Fibroblast of the aortic adventitia (primary cell): Measurements from ENCODE around the gene RNASE1. TPM values are rescaled to one million over a fixed set of nuclear protein-coding genes. Genes with fewer than 3 reads are reported as not detected.

Source experiments
- DNase-seq: peaks from one replicate; pipeline ENCODE4 v3.0.0-alpha.2; 2010; ENCODE audit warnings: low read depth
- H3K4me3 ChIP-seq: 2 replicates; pipeline ENCODE4 v1.5.1; 2011; ENCODE audit warnings: low read depth, mild to moderate bottlenecking, control low read depth, low read length, moderate library complexity
- total RNA-seq: library from RNA; depleted of rRNA; stranded (reverse); fragments of >200 nt; gene quantifications from 2 replicates; pipeline ENCODE4 v1.2.3, GENCODE V29; 2012; ENCODE audit warnings: low replicate concordance
- TF ChIP-seq, protein P1 (sequence below): IDR thresholded peaks from 2 replicates; pipeline ENCODE4 v1.5.1; 2011; ENCODE audit warnings: mild to moderate bottlenecking, low read length, control low read depth, inconsistent platforms; ENCODE audit not compliant: insufficient read depth

RNASE1 gene
- total RNA-seq, 1 donor = not detected

- DNase-seq = no peak
- TF ChIP-seq, protein P1, sequence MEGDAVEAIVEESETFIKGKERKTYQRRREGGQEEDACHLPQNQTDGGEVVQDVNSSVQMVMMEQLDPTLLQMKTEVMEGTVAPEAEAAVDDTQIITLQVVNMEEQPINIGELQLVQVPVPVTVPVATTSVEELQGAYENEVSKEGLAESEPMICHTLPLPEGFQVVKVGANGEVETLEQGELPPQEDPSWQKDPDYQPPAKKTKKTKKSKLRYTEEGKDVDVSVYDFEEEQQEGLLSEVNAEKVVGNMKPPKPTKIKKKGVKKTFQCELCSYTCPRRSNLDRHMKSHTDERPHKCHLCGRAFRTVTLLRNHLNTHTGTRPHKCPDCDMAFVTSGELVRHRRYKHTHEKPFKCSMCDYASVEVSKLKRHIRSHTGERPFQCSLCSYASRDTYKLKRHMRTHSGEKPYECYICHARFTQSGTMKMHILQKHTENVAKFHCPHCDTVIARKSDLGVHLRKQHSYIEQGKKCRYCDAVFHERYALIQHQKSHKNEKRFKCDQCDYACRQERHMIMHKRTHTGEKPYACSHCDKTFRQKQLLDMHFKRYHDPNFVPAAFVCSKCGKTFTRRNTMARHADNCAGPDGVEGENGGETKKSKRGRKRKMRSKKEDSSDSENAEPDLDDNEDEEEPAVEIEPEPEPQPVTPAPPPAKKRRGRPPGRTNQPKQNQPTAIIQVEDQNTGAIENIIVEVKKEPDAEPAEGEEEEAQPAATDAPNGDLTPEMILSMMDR = no peak
- no peak overlapping the region for H3K4me3 ChIP-seq
These were observed 44.7 kb downstream of the RNASE1 start for GRCh38 chr14:20757965-20758364.

- DNase-seq = no peak
These were observed 47.6 kb downstream of the RNASE1 start for GRCh38 chr14:20755037-20755436.

DNA sequence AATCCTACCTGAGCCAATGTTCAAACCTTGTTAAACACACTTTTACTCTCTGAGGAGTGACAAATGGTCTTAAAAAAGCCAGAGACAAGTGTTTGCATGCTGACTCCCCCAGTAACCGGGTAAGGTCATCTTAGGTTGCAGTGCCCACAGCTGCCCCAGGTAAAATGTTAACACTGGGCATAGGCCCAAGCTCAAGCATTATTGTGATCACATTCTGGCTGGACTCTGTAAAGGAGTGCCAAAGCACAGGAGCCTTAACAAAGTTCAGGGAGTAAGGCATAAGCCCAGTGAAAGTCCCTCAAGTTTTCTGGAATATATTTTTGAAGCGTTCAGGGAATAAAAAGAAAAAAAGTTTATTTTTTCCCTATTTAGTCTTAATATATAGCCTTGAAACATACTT is 48.3 kb downstream of the RNASE1 start:
- H3K4me3 ChIP-seq = no peak overlapping the region
- no peak for DNase-seq
- TF ChIP-seq, protein P1 = no peak

More at GRCh38 chr14:20755037-20755436, 47.6 kb downstream of the RNASE1 start:
- no peak overlapping the region for H3K4me3 ChIP-seq
- TF ChIP-seq, protein P1 = no peak

GRCh38 chr14:20751963-20752562 is 50.6 kb downstream of the RNASE1 start:
- DNase-seq = no peak
- TF ChIP-seq, protein P1 = no peak
- H3K4me3 ChIP-seq = no peak overlapping the region

Other genes starting within 250 kb of the RNASE1 start
- gene RNASE9, start 241.8 kb downstream of the RNASE1 start, total RNA-seq = not detected in 2 replicates
- gene RNASE11, start 214.8 kb downstream of the RNASE1 start, total RNA-seq = not detected in 2 replicates
- gene RNASE12, start 211.5 kb downstream of the RNASE1 start, total RNA-seq = not detected in 2 replicates
- not detected in 2 replicates for gene OR6S1, start 161.2 kb downstream of the RNASE1 start, total RNA-seq
- 4.8 and 24.1 TPM in 2 replicates for gene RNASE4, start 118.3 kb downstream of the RNASE1 start, total RNA-seq
- 4.8 and 11.4 TPM in 2 replicates for gene ANG, start 114.1 kb downstream of the RNASE1 start, total RNA-seq
- gene EDDM3A, start 57.0 kb downstream of the RNASE1 start, total RNA-seq = not detected in 2 replicates
- not detected in 2 replicates for gene EDDM3B, start 34.4 kb downstream of the RNASE1 start, total RNA-seq
- not detected in 2 replicates for gene RNASE6, start 21.6 kb downstream of the RNASE1 start, total RNA-seq
- not detected in 2 replicates for gene RNASE3, start 88.5 kb upstream of the RNASE1 start, total RNA-seq
- not detected in 2 replicates for gene RNASE2, start 152.6 kb upstream of the RNASE1 start, total RNA-seq
- 17.3 and 44.2 TPM in 2 replicates for gene METTL17, start 187.1 kb upstream of the RNASE1 start, total RNA-seq
- gene SLC39A2, start 196.4 kb upstream of the RNASE1 start, total RNA-seq = 0.18 TPM in 1 of 2 replicates, not detected in the other
- gene NDRG2, start 222.2 kb upstream of the RNASE1 start, total RNA-seq = 1.8 and 10.5 TPM in 2 replicates
- gene TPPP2, start 227.4 kb upstream of the RNASE1 start, total RNA-seq = not detected in 2 replicates
- not detected in 2 replicates for gene RNASE13, start 232.0 kb upstream of the RNASE1 start, total RNA-seq
- gene RNASE7, start 239.5 kb upstream of the RNASE1 start, total RNA-seq = not detected in 2 replicates